DND-41 (cell line): Measurements from ENCODE around the gene CNN3.

ENCODE experiments used
- ATAC-seq: fragments of 200-7000 bp; cut with Tn5 transposase; 3 replicates; pipeline ENCODE4 v1.9.1; 2021; ENCODE audit warnings: low read depth; ENCODE audit not compliant: insufficient read depth
- DNase-seq: peaks from one replicate; pipeline ENCODE4 v3.0.0-alpha.2; 2020
- H2AFZ ChIP-seq: 2 replicates; pipeline ENCODE4 v1.6.0; 2012; ENCODE audit warnings: low read depth, low read length
- H3K27ac ChIP-seq: 2 replicates; pipeline ENCODE4 v1.5.1; 2012; ENCODE audit warnings: low read length, inconsistent platforms
- H3K27me3 ChIP-seq: fragments of 200-600 bp; sonication (generic); 2 replicates; pipeline ENCODE4 v1.6.0; 2012; ENCODE audit warnings: low read length, mild to moderate bottlenecking, inconsistent platforms; ENCODE audit not compliant: insufficient read depth, poor library complexity
- H3K36me3 ChIP-seq: 2 replicates; pipeline ENCODE4 v1.5.1; 2012; ENCODE audit warnings: low read length, inconsistent platforms; ENCODE audit not compliant: insufficient read depth
- H3K4me1 ChIP-seq: 2 replicates; pipeline ENCODE4 v1.5.1; 2012; ENCODE audit warnings: mild to moderate bottlenecking, low read length; ENCODE audit not compliant: insufficient read depth
- H3K4me2 ChIP-seq: 2 replicates; pipeline ENCODE4 v1.6.0; 2012; ENCODE audit warnings: mild to moderate bottlenecking, moderate library complexity, low read length, inconsistent platforms; ENCODE audit not compliant: insufficient read depth
- H3K4me3 ChIP-seq, 2 experiments: fragments of 200-600 bp in 1 of 2; shearing (Covaris generic) in 1 of 2; 2 replicates each; pipeline ENCODE4 v1.5.1; 2012 to 2016; ENCODE audit warnings: inconsistent platforms in 2 of 2, low read length in 2 of 2, mild to moderate bottlenecking in 2 of 2, low read depth in 1 of 2, moderate library complexity in 1 of 2
- H3K79me2 ChIP-seq: 2 replicates; pipeline ENCODE4 v1.6.0; 2012; ENCODE audit warnings: low read length, inconsistent platforms; ENCODE audit not compliant: insufficient read depth
- H3K9ac ChIP-seq: 2 replicates; pipeline ENCODE4 v1.6.0; 2012; ENCODE audit warnings: low read depth, mild to moderate bottlenecking, inconsistent platforms, low read length, moderate library complexity
- H3K9me3 ChIP-seq: 2 replicates; pipeline ENCODE4 v1.5.1; 2012; ENCODE audit warnings: low read length, moderate library complexity, mild to moderate bottlenecking, inconsistent platforms; ENCODE audit not compliant: insufficient read depth, severe bottlenecking
- H4K20me1 ChIP-seq: 2 replicates; pipeline ENCODE4 v1.6.0; 2012; ENCODE audit warnings: low read length; ENCODE audit not compliant: insufficient read depth
- CTCF ChIP-seq: IDR thresholded peaks from 2 replicates; pipeline ENCODE4 v1.5.1; 2012; ENCODE audit warnings: borderline replicate concordance, low read length, moderate library complexity, mild to moderate bottlenecking; ENCODE audit not compliant: poor library complexity, severe bottlenecking; ENCODE audit errors: extremely low read depth
- EZH2 ChIP-seq: IDR thresholded peaks from 3 replicates; pipeline ENCODE4 v1.6.1; 2012; ENCODE audit warnings: borderline replicate concordance, low read depth, mild to moderate bottlenecking, moderate library complexity, low read length, inconsistent platforms; ENCODE audit not compliant: severe bottlenecking

CNN3 gene

DNA sequence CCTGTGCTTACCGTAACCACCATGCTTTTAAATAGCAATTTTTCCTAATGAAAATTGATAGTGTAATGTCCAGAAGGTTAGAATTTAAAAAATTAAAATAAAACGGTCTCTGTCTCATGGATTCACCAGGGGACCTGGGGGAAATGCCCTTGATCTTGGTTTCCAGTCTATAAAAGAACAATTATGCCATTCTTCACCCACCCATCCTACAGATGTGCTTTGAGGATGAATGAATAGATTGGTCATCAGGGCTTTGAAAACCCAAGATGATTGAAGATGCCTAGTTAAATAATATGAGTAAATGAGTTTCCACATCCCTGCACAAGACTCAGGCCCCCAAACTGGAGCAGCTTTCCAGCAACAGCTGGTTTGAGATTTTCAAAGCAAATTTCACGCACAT lies 38.7 kb downstream of the CNN3 start:
- H3K4me1 ChIP-seq, result peaks cover 12% of the 10 kb centered on the region
- TF ChIP-seq EZH2, result no peak
- no peak for TF ChIP-seq CTCF
- H3K79me2 ChIP-seq, result no peaks in the 10 kb centered on the region
- H3K9me3 ChIP-seq, result no peaks in the 10 kb centered on the region
- no peak overlapping the region for H3K9ac ChIP-seq
- no peaks in the 10 kb centered on the region for H3K27me3 ChIP-seq
- H3K4me2 ChIP-seq, result no peak overlapping the region
- H4K20me1 ChIP-seq, result no peaks in the 10 kb centered on the region
- DNase-seq (no peak), ATAC-seq (no peak)
- H3K36me3 ChIP-seq, result no peaks in the 10 kb centered on the region
- H3K4me3 ChIP-seq, result no peak overlapping the region
- no peak overlapping the region for H3K27ac ChIP-seq
- H2AFZ ChIP-seq, result no peak overlapping the region

DNA sequence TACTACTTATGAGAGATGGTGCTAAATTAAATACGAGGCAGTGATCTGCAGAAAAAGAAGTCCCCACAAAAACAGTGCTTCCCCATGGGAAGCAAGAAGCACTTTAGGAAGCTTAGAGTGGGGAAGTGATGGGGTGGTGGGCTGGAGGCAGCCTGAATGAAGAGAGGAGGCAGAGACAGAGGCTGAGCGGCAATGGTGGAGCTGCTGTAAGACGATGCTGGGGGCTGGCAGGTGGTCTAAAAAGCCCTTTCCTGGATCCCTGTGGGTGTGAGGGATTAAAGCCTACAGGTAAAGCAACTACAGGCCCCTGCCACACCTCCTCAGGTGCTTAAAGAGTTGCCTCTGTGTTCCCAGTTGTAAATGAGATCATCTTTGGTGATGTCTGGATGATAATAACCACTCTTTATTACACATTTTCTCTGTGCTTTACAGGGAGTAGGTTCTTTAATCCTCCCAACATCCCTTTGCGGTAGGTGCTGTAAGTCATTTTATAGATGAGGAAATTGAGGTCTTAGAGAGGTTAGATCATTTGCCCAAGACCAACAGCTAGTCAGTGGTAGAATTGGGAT lies 39.2 kb downstream of the CNN3 start:
- ATAC-seq (no peak), DNase-seq (no peak)
- H3K36me3 ChIP-seq, result no peaks in the 10 kb centered on the region
- no peak overlapping the region for H3K9ac ChIP-seq
- H3K79me2 ChIP-seq, result no peaks in the 10 kb centered on the region
- H4K20me1 ChIP-seq, result no peaks in the 10 kb centered on the region
- H3K9me3 ChIP-seq, result no peaks in the 10 kb centered on the region
- no peak overlapping the region; the same call in 1 of the 2 replicates for H2AFZ ChIP-seq
- TF ChIP-seq EZH2 (no peak), CTCF (no peak)
- no peak overlapping the region for H3K4me3 ChIP-seq
- no peak overlapping the region for H3K27ac ChIP-seq
- peaks cover 16% of the 10 kb centered on the region for H3K4me1 ChIP-seq
- no peaks in the 10 kb centered on the region for H3K27me3 ChIP-seq
- no peak overlapping the region for H3K4me2 ChIP-seq

DNA sequence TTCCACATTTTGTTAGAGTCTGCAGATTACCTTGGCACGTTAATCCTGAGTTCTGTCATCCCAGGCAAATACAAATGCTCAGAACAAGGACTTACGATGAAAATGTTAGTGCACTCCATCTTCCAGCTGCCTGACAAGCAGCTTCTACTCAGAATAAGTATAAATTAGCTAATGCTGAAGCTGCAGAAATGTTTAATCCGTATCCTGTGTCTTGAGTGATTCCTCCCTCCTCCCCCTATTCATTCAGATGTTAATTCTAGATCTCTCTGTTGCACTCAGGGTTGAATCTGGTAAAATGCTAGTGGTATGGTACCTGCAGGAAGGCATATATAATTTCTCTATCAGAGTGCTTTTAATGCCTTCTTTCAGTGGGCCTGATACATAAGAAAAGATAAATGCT lies 39.8 kb downstream of the CNN3 start:
- no peak overlapping the region for H3K4me3 ChIP-seq
- no peak overlapping the region for H3K9ac ChIP-seq

More for the DNA sequence above, 39.8 kb downstream of the CNN3 start:
- H3K27me3 ChIP-seq, result no peaks in the 10 kb centered on the region
- H3K27ac ChIP-seq, result no peak overlapping the region
- H3K4me2 ChIP-seq, result no peak overlapping the region
- H4K20me1 ChIP-seq, result no peaks in the 10 kb centered on the region
- H3K79me2 ChIP-seq, result no peaks in the 10 kb centered on the region
- DNase-seq (no peak), ATAC-seq (no peak)
- TF ChIP-seq EZH2, result no peak
- no peak for TF ChIP-seq CTCF
- H3K9me3 ChIP-seq, result no peaks in the 10 kb centered on the region
- no peak overlapping the region for H2AFZ ChIP-seq
- H3K4me1 ChIP-seq, result peaks cover 16% of the 10 kb centered on the region
- H3K36me3 ChIP-seq, result no peaks in the 10 kb centered on the region
